ENCODE measurements around the gene ZDHHC4. TPM values are rescaled to one million over a fixed set of nuclear protein-coding genes. Genes with fewer than 3 reads are reported as not detected.

The ZDHHC4 gene
- total and polyA plus RNA-seq, 5 donors from 2014 or later: 20.4 to 77.9 (median 64.4) TPM

- Mint-ChIP-seq H3K27ac (peak overlapping the region in 1 of 3 donors; percentile 51), H3K4me1 (peaks cover 0 to 14% (median 0%) of the 10 kb centered on the region in 4 donors), H3K27me3 (peaks cover 59% of the 10 kb centered on the region), H3K9me3 (no peaks in the 10 kb centered on the region), H3K36me3 (no peaks in the 10 kb centered on the region), H3K4me3 (peak overlapping the region in 1 of 4 donors; percentile 36)
- no peak for ATAC-seq (ENCODE audit: low read depth in 2 of 2)
- Histone ChIP-seq H3K4me3 (ENCODE audit: low read depth, low read length) (no peak overlapping the region), H3K9me3 (ENCODE audit: control insufficient read depth in 2 of 2, low read length in 2 of 2) (no peaks in the 10 kb centered on the region), H3K27me3 (ENCODE audit: control insufficient read depth, insufficient read depth, low read length) (no peaks in the 10 kb centered on the region), H3K36me3 (ENCODE audit: control insufficient read depth, insufficient read depth, low read length) (no peaks in the 10 kb centered on the region), H3K4me1 (ENCODE audit: control insufficient read depth, insufficient read depth, low read length, poor library complexity, severe bottlenecking) (peaks cover 9% of the 10 kb centered on the region), H3K27ac (ENCODE audit: insufficient read depth, low read length, poor library complexity, severe bottlenecking) (no peak overlapping the region)
- no peak for DNase-seq
Observed at GRCh38 chr7:6533893-6534495, 43.3 kb upstream of the ZDHHC4 start.

GRCh38 chr7:6536262-6537260, 40.7 kb upstream of the ZDHHC4 start:
- Mint-ChIP-seq H3K27ac (no peak overlapping the region), H3K4me3 (no peak overlapping the region)
- H3K4me3 ChIP-seq (ENCODE audit: low read depth, low read length): no peak overlapping the region

GRCh38 chr7:6542368-6542767, 34.9 kb upstream of the ZDHHC4 start:
- Histone ChIP-seq H3K4me3 (ENCODE audit: low read depth, low read length) (no peak overlapping the region), H3K36me3 (ENCODE audit: control insufficient read depth, insufficient read depth, low read length) (no peaks in the 10 kb centered on the region), H3K27me3 (ENCODE audit: control insufficient read depth, insufficient read depth, low read length) (no peaks in the 10 kb centered on the region), H3K4me1 (ENCODE audit: control insufficient read depth, insufficient read depth, low read length, poor library complexity, severe bottlenecking) (no peaks in the 10 kb centered on the region), H3K9me3 (ENCODE audit: control insufficient read depth in 2 of 2, low read length in 2 of 2) (no peaks in the 10 kb centered on the region), H3K27ac (ENCODE audit: insufficient read depth, low read length, poor library complexity, severe bottlenecking) (no peak overlapping the region)
- H3K36me3 Mint-ChIP-seq: no peaks in the 10 kb centered on the region
- ATAC-seq (ENCODE audit: low read depth in 2 of 2) (no peak), DNase-seq (no peak)
- H3K27ac Mint-ChIP-seq: no peak overlapping the region
- H3K4me3 Mint-ChIP-seq: no peak overlapping the region
- H3K9me3 Mint-ChIP-seq: no peaks in the 10 kb centered on the region
- peaks cover 0 to 12% (median 2%) of the 10 kb centered on the region in 4 donors for H3K4me1 Mint-ChIP-seq
- peaks cover 16% of the 10 kb centered on the region for H3K27me3 Mint-ChIP-seq

More at GRCh38 chr7:6536262-6537260, 40.7 kb upstream of the ZDHHC4 start:
- Mint-ChIP-seq H3K27me3 (peaks cover 50% of the 10 kb centered on the region), H3K36me3 (no peaks in the 10 kb centered on the region), H3K4me1 (peaks cover 0 to 9% (median 0%) of the 10 kb centered on the region in 4 donors), H3K9me3 (no peaks in the 10 kb centered on the region)
- Histone ChIP-seq H3K27ac (ENCODE audit: insufficient read depth, low read length, poor library complexity, severe bottlenecking) (no peak overlapping the region), H3K36me3 (ENCODE audit: control insufficient read depth, insufficient read depth, low read length) (no peaks in the 10 kb centered on the region), H3K9me3 (ENCODE audit: control insufficient read depth in 2 of 2, low read length in 2 of 2) (no peaks in the 10 kb centered on the region), H3K27me3 (ENCODE audit: control insufficient read depth, insufficient read depth, low read length) (no peaks in the 10 kb centered on the region), H3K4me1 (ENCODE audit: control insufficient read depth, insufficient read depth, low read length, poor library complexity, severe bottlenecking) (peaks cover 3% of the 10 kb centered on the region)
- DNase-seq (no peak), ATAC-seq (ENCODE audit: low read depth in 2 of 2) (no peak)

DNA sequence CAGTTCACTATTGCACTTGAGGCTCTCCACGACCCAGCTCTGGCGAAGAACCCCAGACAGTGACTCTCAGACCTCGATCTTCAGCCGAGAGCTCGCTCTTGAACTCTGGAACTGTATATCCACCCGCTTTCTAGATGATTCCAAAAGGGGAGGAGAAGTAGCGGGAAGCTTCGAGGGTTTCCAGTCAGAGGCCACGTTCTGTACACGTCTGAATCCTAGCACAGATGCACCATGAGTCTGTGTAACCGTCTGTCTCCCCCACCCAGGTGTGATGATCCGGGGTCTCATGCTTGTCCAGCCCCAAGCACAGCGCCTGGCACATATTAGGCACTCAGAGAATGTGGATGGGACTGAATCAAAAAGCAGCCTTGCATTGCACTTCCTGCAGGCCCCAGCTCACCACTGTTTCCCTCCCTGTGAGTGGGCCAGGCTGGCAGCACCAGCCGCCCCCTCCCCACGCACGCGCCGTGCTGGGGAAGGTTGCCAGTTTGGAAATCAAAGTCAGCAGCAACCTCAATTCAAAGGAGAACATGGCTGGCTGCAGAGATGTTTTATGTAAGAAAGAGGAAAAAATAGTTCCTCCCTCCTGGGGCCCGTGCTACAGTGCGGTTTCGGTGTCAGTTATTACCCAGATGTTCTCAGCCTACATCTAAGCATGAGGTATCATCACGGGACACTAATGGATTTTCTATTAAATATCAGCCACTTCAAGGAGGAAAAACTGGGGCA, 31.7 kb upstream of the ZDHHC4 start:
- H3K4me1 Mint-ChIP-seq: peaks cover 0 to 12% (median 2%) of the 10 kb centered on the region in 4 donors
- Histone ChIP-seq H3K27ac (ENCODE audit: insufficient read depth, low read length, poor library complexity, severe bottlenecking) (no peak overlapping the region), H3K9me3 (ENCODE audit: control insufficient read depth in 2 of 2, low read length in 2 of 2) (no peaks in the 10 kb centered on the region), H3K4me3 (ENCODE audit: low read depth, low read length) (no peak overlapping the region), H3K27me3 (ENCODE audit: control insufficient read depth, insufficient read depth, low read length) (no peaks in the 10 kb centered on the region), H3K4me1 (ENCODE audit: control insufficient read depth, insufficient read depth, low read length, poor library complexity, severe bottlenecking) (no peaks in the 10 kb centered on the region), H3K36me3 (ENCODE audit: control insufficient read depth, insufficient read depth, low read length) (no peaks in the 10 kb centered on the region)
- ATAC-seq (ENCODE audit: low read depth in 2 of 2): no peak
- no peaks in the 10 kb centered on the region for H3K36me3 Mint-ChIP-seq
- no peak overlapping the region for H3K4me3 Mint-ChIP-seq
- no peak overlapping the region for H3K27ac Mint-ChIP-seq
- no peaks in the 10 kb centered on the region for H3K9me3 Mint-ChIP-seq
- no peak for DNase-seq
- peaks cover 4% of the 10 kb centered on the region for H3K27me3 Mint-ChIP-seq

GRCh38 chr7:6546498-6547251, 30.6 kb upstream of the ZDHHC4 start:
- ATAC-seq (ENCODE audit: low read depth in 2 of 2): no peak
- no peaks in the 10 kb centered on the region for H3K36me3 ChIP-seq (ENCODE audit: control insufficient read depth, insufficient read depth, low read length)
- H3K4me3 ChIP-seq (ENCODE audit: low read depth, low read length): no peak overlapping the region
- no peaks in the 10 kb centered on the region for H3K27me3 ChIP-seq (ENCODE audit: control insufficient read depth, insufficient read depth, low read length)
- DNase-seq: no peak
- Mint-ChIP-seq H3K27ac (no peak overlapping the region), H3K36me3 (no peaks in the 10 kb centered on the region), H3K4me3 (peak overlapping the region in 1 of 4 donors; percentile 21), H3K4me1 (peaks cover 0 to 12% (median 2%) of the 10 kb centered on the region in 4 donors), H3K9me3 (no peaks in the 10 kb centered on the region), H3K27me3 (no peaks in the 10 kb centered on the region)
- no peaks in the 10 kb centered on the region for H3K4me1 ChIP-seq (ENCODE audit: control insufficient read depth, insufficient read depth, low read length, poor library complexity, severe bottlenecking)
- H3K9me3 ChIP-seq (ENCODE audit: control insufficient read depth in 2 of 2, low read length in 2 of 2): no peaks in the 10 kb centered on the region
- H3K27ac ChIP-seq (ENCODE audit: insufficient read depth, low read length, poor library complexity, severe bottlenecking): no peak overlapping the region

- Mint-ChIP-seq H3K27ac (no peak overlapping the region), H3K36me3 (no peaks in the 10 kb centered on the region), H3K27me3 (no peaks in the 10 kb centered on the region), H3K9me3 (no peaks in the 10 kb centered on the region), H3K4me3 (no peak overlapping the region), H3K4me1 (peaks cover 0 to 12% (median 2%) of the 10 kb centered on the region in 4 donors)
- Histone ChIP-seq H3K36me3 (ENCODE audit: control insufficient read depth, insufficient read depth, low read length) (no peaks in the 10 kb centered on the region), H3K27me3 (ENCODE audit: control insufficient read depth, insufficient read depth, low read length) (no peaks in the 10 kb centered on the region), H3K9me3 (ENCODE audit: control insufficient read depth in 2 of 2, low read length in 2 of 2) (no peaks in the 10 kb centered on the region), H3K4me3 (ENCODE audit: low read depth, low read length) (no peak overlapping the region), H3K4me1 (ENCODE audit: control insufficient read depth, insufficient read depth, low read length, poor library complexity, severe bottlenecking) (no peaks in the 10 kb centered on the region), H3K27ac (ENCODE audit: insufficient read depth, low read length, poor library complexity, severe bottlenecking) (no peak overlapping the region)
- ATAC-seq (ENCODE audit: low read depth in 2 of 2): no peak
- no peak for DNase-seq
Observed at GRCh38 chr7:6547400-6547799, 29.9 kb upstream of the ZDHHC4 start.

GRCh38 chr7:6551016-6551511, 26.2 kb upstream of the ZDHHC4 start, which contains the start of gene GRID2IP:
Gene GRID2IP (minus strand): TSS chr7:6551461. CDS start chr7:6551436, 25 bp downstream.
- Mint-ChIP-seq H3K4me1 (peaks cover 0 to 13% (median 6%) of the 10 kb centered on the region in 4 donors), H3K4me3 (no peak within 1 kb of the TSS), H3K36me3 (no peaks in the 10 kb centered on the region), H3K27ac (no peak within 1 kb of the TSS), H3K9me3 (no peaks in the 10 kb centered on the region), H3K27me3 (no peaks in the 10 kb centered on the region)
- Histone ChIP-seq H3K4me3 (ENCODE audit: low read depth, low read length) (no peak within 1 kb of the TSS), H3K36me3 (ENCODE audit: control insufficient read depth, insufficient read depth, low read length) (no peaks in the 10 kb centered on the region), H3K9me3 (ENCODE audit: control insufficient read depth in 2 of 2, low read length in 2 of 2) (no peaks in the 10 kb centered on the region), H3K27ac (ENCODE audit: insufficient read depth, low read length, poor library complexity, severe bottlenecking) (no peak within 1 kb of the TSS), H3K4me1 (ENCODE audit: control insufficient read depth, insufficient read depth, low read length, poor library complexity, severe bottlenecking) (peaks cover 9% of the 10 kb centered on the region), H3K27me3 (ENCODE audit: control insufficient read depth, insufficient read depth, low read length) (no peaks in the 10 kb centered on the region)
- ATAC-seq (ENCODE audit: low read depth in 2 of 2): no peak
- no peak for DNase-seq
